Measurements from ENCODE around the gene EXO5.

The EXO5 gene

DNA sequence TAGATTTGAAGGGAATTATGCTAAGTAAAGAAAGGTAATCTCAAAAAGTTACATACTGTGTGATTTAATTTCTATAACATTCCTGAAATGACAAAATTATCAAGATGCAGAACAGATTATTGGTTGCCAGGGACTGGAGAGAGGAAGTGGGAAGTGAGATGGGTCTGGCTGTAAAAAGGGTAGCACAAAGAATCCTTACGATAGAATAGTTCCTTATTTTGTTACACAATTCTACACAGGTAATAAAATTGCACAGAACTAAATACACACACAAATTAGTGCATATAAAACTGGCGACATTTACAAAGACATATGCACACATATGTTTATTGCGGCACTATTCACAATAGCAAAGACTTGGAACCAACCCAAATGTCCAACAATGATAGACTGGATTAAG is 56.3 kb downstream of the EXO5 start:
- no peak overlapping the region for H3K27ac ChIP-seq
- H3K27me3 ChIP-seq (ENCODE audit: control insufficient read depth, insufficient read depth, low read length), result no peaks in the 10 kb centered on the region
- H2AFZ ChIP-seq, result no peak overlapping the region
- no peaks in the 10 kb centered on the region for H3K36me3 ChIP-seq (ENCODE audit: control insufficient read depth, insufficient read depth, low read length)
- TF ChIP-seq, protein P1, sequence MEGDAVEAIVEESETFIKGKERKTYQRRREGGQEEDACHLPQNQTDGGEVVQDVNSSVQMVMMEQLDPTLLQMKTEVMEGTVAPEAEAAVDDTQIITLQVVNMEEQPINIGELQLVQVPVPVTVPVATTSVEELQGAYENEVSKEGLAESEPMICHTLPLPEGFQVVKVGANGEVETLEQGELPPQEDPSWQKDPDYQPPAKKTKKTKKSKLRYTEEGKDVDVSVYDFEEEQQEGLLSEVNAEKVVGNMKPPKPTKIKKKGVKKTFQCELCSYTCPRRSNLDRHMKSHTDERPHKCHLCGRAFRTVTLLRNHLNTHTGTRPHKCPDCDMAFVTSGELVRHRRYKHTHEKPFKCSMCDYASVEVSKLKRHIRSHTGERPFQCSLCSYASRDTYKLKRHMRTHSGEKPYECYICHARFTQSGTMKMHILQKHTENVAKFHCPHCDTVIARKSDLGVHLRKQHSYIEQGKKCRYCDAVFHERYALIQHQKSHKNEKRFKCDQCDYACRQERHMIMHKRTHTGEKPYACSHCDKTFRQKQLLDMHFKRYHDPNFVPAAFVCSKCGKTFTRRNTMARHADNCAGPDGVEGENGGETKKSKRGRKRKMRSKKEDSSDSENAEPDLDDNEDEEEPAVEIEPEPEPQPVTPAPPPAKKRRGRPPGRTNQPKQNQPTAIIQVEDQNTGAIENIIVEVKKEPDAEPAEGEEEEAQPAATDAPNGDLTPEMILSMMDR (IDR thresholded peaks at IDR 0.05), result no peak
- H3K9me3 ChIP-seq (ENCODE audit: control insufficient read depth, low read length), result no peaks in the 10 kb centered on the region
- no peak overlapping the region for H3K4me3 ChIP-seq (ENCODE audit: low read depth, low read length)
- no peak overlapping the region for H3K4me2 ChIP-seq (ENCODE audit: low read length)
- no peak overlapping the region for H3K9ac ChIP-seq
- no peaks in the 10 kb centered on the region for H3K4me1 ChIP-seq
- no peaks in the 10 kb centered on the region for H3K79me2 ChIP-seq

Data from parathyroid adenoma (tissue), 2 donors.